Muscle of arm (tissue), 12 donors: ENCODE results near the gene CDH5. TPM values are rescaled to one million over a fixed set of nuclear protein-coding genes. Genes with fewer than 3 reads are reported as not detected.
"Not testable (repeated sequence)": the region's sequence is repeated elsewhere in the genome, so short reads cannot be mapped to it uniquely, and the experiment has no call there.

Experiments
- DNase-seq: peaks from one replicate; pipeline ENCODE4 v3.0.0-alpha.2; 2013
- polyA plus RNA-seq, 12 donors: library from polyadenylated mRNA; unstranded; fragments of 120-200 nt; gene quantifications; one replicate each; pipeline ENCODE4 v1.2.1, GENCODE V29; 2013; ENCODE audit not compliant: insufficient read length in 12 of 12

The CDH5 gene
- polyA plus RNA-seq, 12 donors = 77.8 to 91.5 (median 84.1) TPM; not detected in 1

DNA sequence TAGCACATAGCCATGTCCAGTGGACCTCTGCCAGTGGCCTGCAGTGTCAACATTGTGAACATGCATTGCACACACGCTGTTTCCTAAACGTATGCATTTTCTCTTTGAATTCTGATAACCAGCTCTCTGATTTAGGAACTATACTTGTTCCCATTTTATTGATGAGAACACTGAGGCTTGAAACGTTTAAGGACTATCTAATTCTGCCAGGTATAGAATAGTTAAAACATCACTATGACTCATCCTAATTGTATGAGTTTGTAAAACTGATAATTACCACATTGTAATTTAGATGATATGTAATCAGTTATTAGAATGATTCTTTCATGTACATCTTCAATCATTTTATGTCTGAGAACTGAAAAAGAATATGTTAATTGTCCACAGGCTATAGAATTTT lies 63.7 kb downstream of the CDH5 start:
- DNase-seq = no peak

- DNase-seq = no peak
Measured at GRCh38 chr16:66431760-66432159, 65.3 kb downstream of the CDH5 start.

DNA sequence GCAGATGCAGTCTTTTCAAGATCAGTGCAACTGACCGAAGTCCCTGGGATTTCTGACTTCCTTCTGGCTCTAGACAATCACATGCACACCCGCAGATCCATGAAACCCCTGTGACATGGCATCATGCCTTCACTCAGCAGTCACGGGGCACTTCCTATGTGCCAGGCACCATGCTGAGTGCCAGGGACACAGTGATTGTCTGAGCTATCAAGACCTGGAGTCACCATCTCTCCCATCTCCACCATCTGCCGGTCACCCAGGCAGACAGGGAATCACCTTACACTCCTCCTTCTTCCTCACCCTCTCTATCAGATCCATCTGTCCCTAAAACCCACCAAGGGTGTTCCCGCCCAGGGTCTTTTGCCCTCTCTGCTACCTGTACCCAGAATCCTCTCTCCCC lies 65.9 kb downstream of the CDH5 start:
- DNase-seq = no peak

- no peak for DNase-seq
Measured at GRCh38 chr16:66434619-66435430, 68.3 kb downstream of the CDH5 start.

GRCh38 chr16:66435896-66436295 lies 69.4 kb downstream of the CDH5 start:
- DNase-seq = no peak

- DNase-seq = no peak
Measured at GRCh38 chr16:66437391-66437945, 71.0 kb downstream of the CDH5 start.

DNA sequence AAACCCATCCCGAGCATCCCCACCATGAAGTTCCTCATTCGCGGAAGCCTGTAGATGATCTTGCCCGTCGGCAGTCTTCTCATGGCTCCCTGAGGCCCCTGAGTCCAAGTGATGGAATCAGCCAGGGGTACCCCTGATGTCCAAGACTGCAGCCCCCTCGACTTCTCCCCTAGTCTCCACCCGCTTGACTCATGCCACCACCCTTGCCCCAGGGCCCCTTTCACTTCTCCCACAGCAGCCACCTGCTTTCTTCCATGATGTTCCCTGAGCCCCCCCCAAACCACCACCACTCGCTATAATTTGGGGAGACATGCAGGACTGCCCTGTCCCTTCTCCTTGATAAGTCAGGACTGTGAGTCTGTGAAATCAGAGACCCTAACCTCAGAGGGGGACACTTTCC lies 72.0 kb downstream of the CDH5 start:
- no peak for DNase-seq

GRCh38 chr16:66439051-66439730 lies 72.7 kb downstream of the CDH5 start:
- DNase-seq = no peak

DNA sequence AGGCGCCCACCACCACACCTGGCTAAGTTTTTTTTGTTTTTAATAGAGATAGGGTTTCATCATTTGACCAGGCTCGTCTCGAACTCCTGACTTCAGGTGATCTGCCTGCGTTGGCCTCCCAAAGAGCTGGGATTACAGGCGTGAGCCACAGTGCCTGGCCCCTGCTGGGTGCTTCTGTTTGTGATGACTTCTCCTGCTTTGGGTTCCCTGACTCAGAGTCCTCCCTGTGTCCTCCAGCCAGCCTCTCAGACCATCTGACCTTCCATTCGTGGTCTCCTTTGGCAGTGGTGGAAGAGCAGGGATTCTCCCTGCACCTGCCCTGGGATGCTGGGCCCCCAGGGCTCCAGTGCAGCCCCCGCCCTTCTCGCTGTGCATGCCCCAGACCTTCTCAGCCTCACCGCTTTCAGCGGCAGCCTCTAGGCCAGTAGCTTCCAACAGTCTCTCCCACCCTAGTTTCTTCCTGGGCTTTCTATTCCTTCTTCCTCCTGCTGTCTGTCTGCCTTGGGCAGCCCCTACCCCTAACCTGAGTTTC lies 73.8 kb downstream of the CDH5 start:
- no peak for DNase-seq

DNA sequence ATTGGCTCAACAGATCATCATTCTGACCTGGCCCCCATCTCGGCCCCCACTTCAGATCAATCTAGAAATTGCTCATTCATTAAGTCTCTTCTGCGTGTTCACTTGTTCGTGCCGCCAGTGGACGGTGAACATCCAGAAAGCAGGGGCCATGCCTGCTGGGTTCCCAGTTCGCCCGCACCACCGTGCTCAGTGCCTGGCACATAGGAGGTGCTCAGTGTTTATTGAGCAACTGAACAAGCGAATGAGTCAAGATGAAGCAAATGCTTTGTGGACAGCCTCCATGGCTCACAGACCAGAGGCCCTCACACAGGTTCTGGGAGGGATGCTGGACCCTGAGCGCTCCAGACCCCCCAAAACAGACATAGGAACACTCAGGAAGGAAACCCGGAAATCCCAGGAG lies 74.5 kb downstream of the CDH5 start:
- no peak for DNase-seq

GRCh38 chr16:66441586-66442375 lies 75.3 kb downstream of the CDH5 start:
- DNase-seq = no peak

DNA sequence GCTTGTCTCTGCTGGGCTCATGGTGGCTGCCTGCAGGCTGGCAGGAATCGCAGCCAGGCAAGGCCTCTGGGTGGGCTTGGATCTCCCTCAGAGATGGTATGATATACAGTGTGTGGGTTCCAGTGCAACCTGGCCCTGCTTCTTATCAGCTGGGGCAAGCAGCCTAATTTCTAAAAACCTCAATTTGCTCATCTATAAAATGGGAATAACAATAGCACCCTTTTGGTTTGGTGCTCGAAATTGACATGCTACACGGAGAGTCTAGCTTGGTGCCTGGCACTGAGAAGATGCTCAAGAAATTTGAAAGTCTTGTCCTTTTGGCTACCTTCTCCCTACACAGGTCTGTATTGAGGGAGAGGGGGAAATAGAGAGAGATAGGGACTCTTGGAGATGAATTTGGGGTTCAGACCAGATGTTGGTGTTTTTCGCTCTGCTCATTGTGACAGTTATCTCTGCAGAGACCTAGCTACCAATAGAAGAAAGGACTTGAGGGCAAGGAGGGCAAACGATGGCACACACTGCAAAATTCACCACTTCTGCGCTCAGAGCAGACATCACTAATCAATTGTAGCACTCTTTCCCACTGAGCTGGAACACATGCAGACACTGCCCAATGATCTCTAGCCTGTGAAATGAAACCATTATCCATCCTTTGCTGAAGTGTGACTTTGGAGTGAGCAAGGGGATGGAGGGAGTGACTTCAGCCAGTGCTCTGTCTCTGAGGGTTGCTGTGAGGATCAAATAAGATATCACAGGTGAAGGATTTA lies 76.2 kb downstream of the CDH5 start:
- no peak for DNase-seq

GRCh38 chr16:66443269-66443652 lies 76.8 kb downstream of the CDH5 start:
- no peak for DNase-seq

DNA sequence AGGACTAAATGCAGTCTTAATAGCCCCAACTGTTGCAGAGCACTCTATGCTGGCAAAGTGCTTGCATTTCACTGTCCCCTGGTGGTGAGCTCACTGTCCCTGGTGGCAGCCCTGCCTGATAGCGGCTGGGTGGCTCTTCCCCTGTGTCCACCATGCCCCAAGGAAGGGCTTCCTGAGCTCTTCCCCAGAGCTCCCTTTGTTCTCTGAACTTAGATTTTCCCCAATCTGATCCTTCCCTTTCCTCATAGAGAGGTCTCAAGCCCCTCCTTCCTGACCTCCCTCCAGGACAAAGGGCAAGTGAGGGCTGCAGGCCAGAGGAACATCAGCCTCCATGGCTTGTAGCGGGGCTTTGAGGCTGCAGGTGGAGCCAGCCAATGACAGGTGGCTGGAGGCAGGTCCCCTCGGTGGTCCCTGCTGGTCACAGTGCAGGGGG lies 77.6 kb downstream of the CDH5 start:
- DNase-seq = no peak

- no peak for DNase-seq
Measured at GRCh38 chr16:66446737-66447136, 80.2 kb downstream of the CDH5 start.

DNA sequence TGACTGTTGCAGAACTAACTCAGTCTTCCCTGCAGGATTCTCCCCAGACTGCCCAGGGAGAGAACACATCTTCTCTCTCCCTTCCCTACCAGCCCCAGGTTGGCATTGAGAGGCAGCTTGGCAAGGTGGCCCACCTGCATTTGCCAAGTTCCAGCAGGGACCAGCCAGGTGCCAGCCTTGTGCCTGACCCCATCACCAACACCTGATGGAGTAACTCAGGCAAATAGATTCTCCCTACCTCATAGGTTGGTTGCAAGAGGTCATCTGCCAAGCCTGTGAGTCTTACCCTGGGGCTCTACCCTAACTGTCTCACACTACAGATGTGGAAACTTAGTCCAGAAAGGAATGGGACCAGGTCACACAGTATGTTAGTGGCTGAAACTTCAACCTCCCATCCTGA lies 81.0 kb downstream of the CDH5 start:
- no peak for DNase-seq

- no peak for DNase-seq
Measured at GRCh38 chr16:66451548-66451947, 85.1 kb downstream of the CDH5 start.

DNA sequence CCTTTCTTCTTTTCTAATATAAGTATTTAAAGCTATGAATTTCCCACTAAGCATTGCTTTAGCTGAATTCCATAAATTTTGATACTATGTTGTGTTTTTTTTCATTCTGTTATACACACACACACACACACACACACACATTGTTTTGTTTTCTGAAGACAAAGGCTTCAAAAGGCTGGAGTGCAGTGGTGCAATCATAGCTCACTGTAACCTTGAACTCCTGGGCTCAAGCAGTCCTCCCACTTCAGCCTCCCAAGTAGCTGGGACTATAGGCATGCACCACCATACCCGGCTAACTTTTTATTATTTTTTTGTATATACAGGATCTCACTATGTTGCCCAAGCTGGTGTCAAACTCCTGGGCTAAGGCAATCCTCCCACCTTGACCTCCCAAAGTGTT lies 86.7 kb downstream of the CDH5 start:
- not testable (repeated sequence) for DNase-seq
